ENCODE measurements around the gene GRAMD1B.

- no peak for TF ChIP-seq CTCF (IDR thresholded peaks at IDR 0.05)
- no peak for TF ChIP-seq POLR2A (IDR thresholded peaks at IDR 0.05)
Observed at GRCh38 chr11:123564221-123564620, 134.2 kb downstream of the GRAMD1B start.

All from esophagus squamous epithelium (tissue), 4 donors.